K562 (cell line): Measurements from ENCODE around the gene RCL1. TPM values are rescaled to one million over a fixed set of nuclear protein-coding genes. Genes with fewer than 3 reads are reported as not detected.

Experiments
- ATAC-seq: fragments of 200-7000 bp; cut with Tn5 transposase; 3 replicates; pipeline ENCODE4 v1.9.1; 2020; ENCODE audit warnings: moderate library complexity
- BruUV-seq: library from RNA; stranded (reverse); fragments of 400-500 nt; replicated peaks from 2 replicates; lab custom pipeline; 2021; lab: Mats Ljungman, UMichigan
- CTCF ChIA-PET: fragments of 300-600 bp; formaldehyde crosslinking; extraction: SDS; loops from one replicate; lab custom pipeline; 2021; ENCODE audit warnings: low intra/inter-chr PET ratio; lab: Yijun Ruan, JAX
- POLR2A ChIA-PET: fragments of 300-600, 350-650 bp; sonication (Branson Sonifier 250); formaldehyde crosslinking; extraction: SDS; loops from one replicate; lab custom pipeline; 2021; ENCODE audit warnings: antibody characterized with exemption, inconsistent platforms; lab: Yijun Ruan, JAX
- DNase-seq, 4 experiments: peaks; one replicate each; pipeline versions ENCODE4 v3.0.0 to v3.0.0-alpha.2; 2011 to 2018; ENCODE audit warnings: low spot score in 3 of 4, mixed read lengths in 3 of 4; ENCODE audit errors: extremely low read depth in 1 of 4
- FAIRE-seq: peaks from 2 replicates; lab custom pipeline; 2011; peaks lifted over from hg19 to GRCh38; lab: Jason Lieb, UNC
- H2AFZ ChIP-seq: 2 replicates; pipeline ENCODE4 v1.6.0; 2011; ENCODE audit warnings: low read depth, low read length, control low read depth, inconsistent platforms
- H3K27ac ChIP-seq: fragments of 200-600 bp; 3 replicates; pipeline ENCODE4 v1.8.0; 2011; ENCODE audit warnings: low read depth, mild to moderate bottlenecking, control low read depth, inconsistent platforms, low read length, moderate library complexity, mixed read lengths; ENCODE audit errors: extremely low read depth
- H3K27me3 ChIP-seq, 2 experiments: fragments of 300-600 bp in 1 of 2; 2 replicates in 1 of 2; 3 replicates in 1 of 2; pipeline versions ENCODE4 v1.6.0 to v1.8.0; 2011; ENCODE audit warnings: inconsistent platforms in 2 of 2, low read length in 2 of 2, mild to moderate bottlenecking in 1 of 2, mixed read lengths in 1 of 2, moderate library complexity in 1 of 2; ENCODE audit not compliant: control insufficient read depth in 2 of 2, insufficient read depth in 2 of 2
- H3K36me3 ChIP-seq: fragments of 300-600 bp; 3 replicates; pipeline ENCODE4 v1.8.0; 2011; ENCODE audit warnings: mild to moderate bottlenecking, low read length, inconsistent platforms; ENCODE audit not compliant: control insufficient read depth, insufficient read depth
- H3K4me1 ChIP-seq, 2 experiments: fragments of 200-600 bp in 1 of 2; replicated peaks in 1 of 2; 2 replicates in 1 of 2; 3 replicates in 1 of 2; pipeline versions ENCODE4 v1.5.1 to v1.8.0; 2011; ENCODE audit warnings: inconsistent platforms in 2 of 2, low read length in 2 of 2, mild to moderate bottlenecking in 1 of 2, mixed read lengths in 1 of 2, moderate library complexity in 1 of 2; ENCODE audit not compliant: control insufficient read depth in 2 of 2, insufficient read depth in 2 of 2
- H3K4me2 ChIP-seq: 2 replicates; pipeline ENCODE4 v1.6.1; 2011; ENCODE audit warnings: low read length, control low read depth, inconsistent platforms, mixed read lengths; ENCODE audit not compliant: insufficient read depth
- H3K4me3 ChIP-seq: fragments of 200-600 bp; sonication (generic), shearing (Covaris generic); 2 replicates; pipeline ENCODE4 v1.5.1; 2016; ENCODE audit warnings: control low read depth, inconsistent platforms
- H3K79me2 ChIP-seq: fragments of 200-600 bp; 3 replicates; pipeline ENCODE4 v1.8.0; 2011; ENCODE audit warnings: low read length, inconsistent platforms; ENCODE audit not compliant: control insufficient read depth, insufficient read depth
- H3K9ac ChIP-seq, 2 experiments: 2 replicates each; pipeline versions ENCODE4 v1.6.0 to v1.6.1; 2011; ENCODE audit warnings: low read depth in 2 of 2, low read length in 2 of 2, control low read depth in 1 of 2, inconsistent platforms in 1 of 2, mild to moderate bottlenecking in 1 of 2, mixed read lengths in 1 of 2; ENCODE audit not compliant: insufficient read depth in 1 of 2
- H3K9me1 ChIP-seq: one replicate; pipeline ENCODE4 v1.6.0; 2011; ENCODE audit warnings: inconsistent platforms, mild to moderate bottlenecking, low read length, moderate library complexity; ENCODE audit not compliant: control insufficient read depth, insufficient read depth
- H3K9me3 ChIP-seq: replicated peaks from 2 replicates; pipeline ENCODE4 v1.5.1; 2011; ENCODE audit warnings: low read depth, low read length, inconsistent platforms; ENCODE audit not compliant: control insufficient read depth, insufficient read depth
- H4K20me1 ChIP-seq: replicated peaks from 2 replicates; pipeline ENCODE4 v1.6.1; 2011; ENCODE audit warnings: low read length, inconsistent platforms, mixed read lengths; ENCODE audit not compliant: control insufficient read depth, insufficient read depth
- PKNOX1 ChIP-seq: fragments of 450-650 bp; IDR thresholded peaks from 2 replicates; pipeline ENCODE4 v1.6.1; 2016
- TCF3 ChIP-seq: sonication (generic); formaldehyde crosslinking; IDR thresholded peaks from 2 replicates; pipeline ENCODE4 v1.4.0; 2020; ENCODE audit warnings: mild to moderate bottlenecking, missing genetic modification reagents
- WGBS: fragments of 100-300 bp; shearing (Covaris generic); methylation state at CpG from one replicate; pipeline ENCODE4 v1.1.6; 2016; ENCODE audit warnings: low coverage, mixed read lengths; ENCODE audit not compliant: insufficient coverage; ENCODE audit errors: missing lambda C conversion rate; 5-methylcytosine and 5-hydroxymethylcytosine counted together
- in situ Hi-C: fragments of 300-500 bp; cut with MboI; formaldehyde crosslinking; loops from 4 replicates; pipeline ENCODE4 v1.15.0; 2018; ENCODE audit warnings: inconsistent platforms, mixed read lengths
- intact Hi-C: fragments of 100-400 bp; cut with micrococcal nuclease; formaldehyde crosslinking; loops from 2 replicates; pipeline ENCODE4 v1.14.2; 2022
- polyA plus RNA-seq, 8 experiments: library from polyadenylated mRNA; depleted of rRNA in 4 of 8; stranded (reverse) in 5 of 8; unstranded in 3 of 8; fragments of >200 nt; fragmentation: Nextera tagmentation in 2 of 8; fragmentation: Illumina TruSeq in 1 of 8; extraction: Ambion mirVana in 2 of 8; extraction: Trizol in 1 of 8; gene quantifications; 2 replicates each; pipeline versions ENCODE4 v1.2.1 to v1.2.3, GENCODE V29; 2011 to 2014; ENCODE audit warnings: inconsistent platforms in 1 of 8, missing spikeins in 1 of 8
- total RNA-seq, 7 experiments: library from RNA; depleted of rRNA in 6 of 7; stranded (reverse); fragments of >200 nt in 6 of 7; fragmentation: Illumina TruSeq in 2 of 7; extraction: Trizol in 2 of 7; gene quantifications; 2 replicates each; pipeline versions ENCODE4 v1.2.1 to v1.2.3, GENCODE V29; 2011 to 2021; ENCODE audit warnings: low replicate concordance in 1 of 7

The RCL1 gene
- total and polyA plus RNA-seq, 9 of the 15 experiments (the other 6 are each of a cell fraction or from before 2014, with no cell fraction given), result 24.0 to 67.7 (median 38.6) TPM

GRCh38 chr9:4797854-4798150, 5.1 kb downstream of the RCL1 start:
- ATAC-seq (no peak), DNase-seq (no peak)
- H4K20me1 ChIP-seq, result no peaks in the 10 kb centered on the region
- in situ Hi-C loops, result no loop called here
- TF ChIP-seq PKNOX1 (peak; percentile 11; the same call in 1 of the 2 replicates), TCF3 (CRISPR knock-in tag) (no peak)
- TF ChIP-seq, all 486 proteins: peak for 1
- peaks cover 11 to 33% of the 10 kb centered on the region in 2 experiments; a peak in 3 of 5 replicates for H3K4me1 ChIP-seq
- intact Hi-C loops, result loop anchor here (1.0 to 10.0 kb wide), 6 partner anchors 17 to 187 kb away; partner anchors contain the start of gene JAK2
- peaks cover 99% of the 10 kb centered on the region for H3K79me2 ChIP-seq
- no peaks in the 10 kb centered on the region for H3K27me3 ChIP-seq
- ChIA-PET POLR2A (interaction anchor here (1.0 to 1.8 kb wide), 7 partner anchors 9 to 53 kb away, joined by 3 to 8 read pairs (median 4); no protein-coding TSS in a partner anchor), CTCF (interaction anchor here (0.6 kb wide), 1 partner anchor 1067 kb away, joined by 3 read pairs; no protein-coding TSS in a partner anchor)
- 0% methylated on average over 2 of the region's 4 CpGs for WGBS
- H3K4me3 ChIP-seq, result peak overlapping the region; percentile 7; the same call in 1 of the 2 replicates
- FAIRE-seq, result no peak
- H3K36me3 ChIP-seq, result peaks cover 22% of the 10 kb centered on the region
- H3K9ac ChIP-seq, result peak overlapping the region in 1 of 2 experiments; percentile 61; a peak in 2 of 4 replicates
- H3K9me3 ChIP-seq, result peaks cover 7% of the 10 kb centered on the region; the same call in 1 of the 2 replicates
- H2AFZ ChIP-seq, result no peak overlapping the region; the same call in 1 of the 2 replicates
- no peaks in the 10 kb centered on the region for H3K9me1 ChIP-seq
- H3K27ac ChIP-seq, result peak overlapping the region; percentile 78
- no TSS peak for BruUV-seq
- peak overlapping the region; percentile 80 for H3K4me2 ChIP-seq
